GM12892 (cell line): ENCODE measurements around the gene CBLB.

Source experiments
- POLR2A ChIP-seq: IDR thresholded peaks from 2 replicates; pipeline ENCODE4 v1.6.1; 2011; ENCODE audit warnings: low read depth, low read length, control low read depth
- POLR2AphosphoS5 ChIP-seq: IDR thresholded peaks from 2 replicates; pipeline ENCODE4 v1.6.1; 2011; ENCODE audit warnings: low read depth, low read length, control low read depth

DNA sequence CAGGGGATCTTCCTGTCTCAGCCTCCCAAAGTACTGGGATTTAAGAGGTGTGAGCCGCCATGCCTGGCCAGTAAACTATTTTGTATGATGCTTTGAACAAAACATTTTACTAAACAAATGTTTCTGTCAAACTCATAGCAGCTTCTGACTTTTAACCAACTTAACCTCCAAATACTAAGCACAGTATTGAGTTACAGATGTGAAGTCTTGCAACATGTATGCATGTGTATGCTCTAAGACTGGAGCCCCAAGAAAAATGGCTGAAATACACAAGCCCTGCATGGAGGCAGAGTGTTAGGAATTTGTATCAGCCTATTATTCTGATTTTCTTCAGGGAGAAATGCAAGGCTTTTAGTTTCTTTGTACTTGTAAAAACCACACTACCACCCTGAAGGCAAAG, 137.1 kb downstream of the CBLB start:
- no peak for TF ChIP-seq POLR2A
- no peak for TF ChIP-seq POLR2AphosphoS5
